GM19324 (cell line): ENCODE data around the gene AP5B1.

ENCODE experiments used
- ATAC-seq: cut with Tn5 transposase; IDR thresholded peaks from one replicate; pipeline ENCODE4 v1.9.1; 2021; ENCODE audit warnings: mild to moderate bottlenecking, moderate library complexity; ENCODE audit not compliant: unreplicated experiment, low FRiP score

Gene AP5B1

GRCh38 chr11:65801153-65801987 is 20.6 kb upstream of the AP5B1 start:
- no peak for ATAC-seq

- no peak for ATAC-seq
These were observed 18.1 kb upstream of the AP5B1 start for GRCh38 chr11:65798882-65799281.

GRCh38 chr11:65797711-65798110 is 16.9 kb upstream of the AP5B1 start:
- no peak for ATAC-seq

DNA sequence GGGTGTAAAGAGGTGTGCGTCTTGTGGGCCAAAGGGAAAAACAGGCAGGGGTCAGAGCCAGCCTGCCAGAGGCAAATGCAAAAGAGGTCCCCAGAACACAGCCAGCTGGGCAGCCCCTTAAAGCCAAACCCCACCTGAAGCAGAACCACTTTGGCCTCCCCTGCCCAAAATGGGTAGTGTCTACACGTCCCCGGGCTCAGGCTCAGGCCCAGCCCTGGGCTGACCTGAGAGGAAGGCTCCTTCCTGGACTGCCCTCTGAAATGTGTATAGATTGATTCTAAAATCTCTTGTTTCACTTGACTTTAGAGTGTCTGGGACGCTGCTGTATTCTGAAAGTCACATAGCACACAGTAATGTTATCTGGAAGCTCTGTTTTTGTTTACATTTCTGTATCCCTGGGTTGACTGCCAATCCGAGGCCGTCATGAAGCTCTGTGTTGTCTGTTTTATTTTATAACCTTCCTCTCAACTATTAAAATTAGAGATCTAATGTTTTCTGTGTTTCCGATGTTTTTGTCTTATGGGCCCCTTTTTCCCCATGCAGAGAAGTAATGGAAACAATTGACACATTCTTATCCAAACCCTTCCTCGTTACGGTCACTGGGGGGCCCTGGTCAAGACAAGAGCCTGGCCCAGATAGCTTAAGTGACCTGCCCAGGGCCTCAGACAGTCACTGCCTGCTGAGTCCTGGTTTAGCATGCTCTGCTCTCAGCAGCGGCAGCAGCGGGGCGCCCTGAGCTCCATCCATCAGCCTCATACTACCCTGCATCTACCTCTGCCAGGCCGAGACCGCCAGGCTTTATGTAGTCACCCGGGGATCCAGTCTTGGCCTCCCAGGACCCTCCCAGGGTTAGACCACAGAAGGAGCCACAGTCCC is 16.2 kb upstream of the AP5B1 start:
- ATAC-seq = no peak

- ATAC-seq = no peak
These were observed 14.1 kb upstream of the AP5B1 start for GRCh38 chr11:65794570-65795510.

DNA sequence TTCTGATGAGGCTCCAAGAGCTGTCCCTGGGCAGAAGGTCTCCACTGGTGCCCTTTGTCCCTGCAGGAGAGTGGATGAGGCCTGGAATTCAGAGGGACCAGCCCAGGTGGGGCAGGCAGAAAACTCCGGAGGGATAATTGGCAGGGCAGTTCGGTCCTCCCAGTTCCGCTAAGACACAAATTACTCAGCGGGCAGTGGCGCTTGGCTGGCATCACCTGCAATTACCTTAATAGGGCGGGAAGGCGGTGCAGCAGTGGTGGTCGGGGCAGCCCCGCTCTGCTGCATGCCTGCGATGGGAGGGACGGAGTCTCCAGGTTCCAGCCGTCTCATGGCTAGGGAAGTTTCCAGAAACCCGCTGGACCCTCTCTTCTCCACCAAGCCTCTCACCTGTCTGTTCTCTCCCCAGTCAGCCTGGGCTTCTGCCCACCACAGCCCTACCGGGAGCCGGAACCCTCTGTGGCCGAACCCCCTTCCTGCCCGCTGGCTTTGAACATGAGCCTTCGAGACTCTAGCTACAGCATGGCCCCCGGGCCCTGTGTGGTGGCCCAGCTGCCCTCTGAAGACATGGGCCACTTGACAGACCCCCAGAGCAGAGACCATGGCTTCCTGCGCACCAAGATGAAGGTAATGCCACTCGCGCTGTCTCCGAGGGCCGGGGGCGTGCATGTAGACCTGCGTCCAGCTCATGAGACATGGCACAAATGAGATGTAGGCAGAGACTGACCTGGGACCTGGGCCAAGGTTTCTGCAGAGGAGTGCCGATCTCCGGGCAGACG is 13.0 kb upstream of the AP5B1 start:
- ATAC-seq = no peak

GRCh38 chr11:65793144-65793581 is 12.4 kb upstream of the AP5B1 start:
- no peak for ATAC-seq

GRCh38 chr11:65792456-65792855 is 11.7 kb upstream of the AP5B1 start:
- ATAC-seq = no peak

DNA sequence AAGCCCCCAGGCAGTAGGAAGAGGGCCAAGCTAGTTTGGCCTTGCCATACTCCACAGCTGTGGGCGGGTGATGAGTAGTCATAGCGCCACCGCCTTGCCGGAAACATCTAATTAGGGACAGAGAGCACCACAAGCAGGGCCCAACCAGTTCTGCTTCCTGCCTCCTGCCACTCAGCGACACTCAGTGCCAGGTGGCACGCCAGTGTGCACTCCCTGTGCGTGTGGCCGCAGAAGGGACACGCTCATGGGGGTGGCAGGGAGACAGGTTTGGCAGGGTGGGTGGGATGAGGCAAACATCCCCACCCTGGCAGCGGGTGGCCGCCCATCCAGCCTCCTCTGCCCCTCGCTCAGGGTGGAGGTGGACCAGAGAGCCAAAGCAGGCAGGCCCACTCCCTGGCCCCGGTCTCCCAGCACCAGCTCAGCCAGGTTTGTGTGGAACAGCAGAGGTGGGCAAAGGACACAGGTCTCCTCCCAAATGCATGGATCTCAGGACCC is 11.0 kb upstream of the AP5B1 start:
- ATAC-seq = peak; percentile 78

DNA sequence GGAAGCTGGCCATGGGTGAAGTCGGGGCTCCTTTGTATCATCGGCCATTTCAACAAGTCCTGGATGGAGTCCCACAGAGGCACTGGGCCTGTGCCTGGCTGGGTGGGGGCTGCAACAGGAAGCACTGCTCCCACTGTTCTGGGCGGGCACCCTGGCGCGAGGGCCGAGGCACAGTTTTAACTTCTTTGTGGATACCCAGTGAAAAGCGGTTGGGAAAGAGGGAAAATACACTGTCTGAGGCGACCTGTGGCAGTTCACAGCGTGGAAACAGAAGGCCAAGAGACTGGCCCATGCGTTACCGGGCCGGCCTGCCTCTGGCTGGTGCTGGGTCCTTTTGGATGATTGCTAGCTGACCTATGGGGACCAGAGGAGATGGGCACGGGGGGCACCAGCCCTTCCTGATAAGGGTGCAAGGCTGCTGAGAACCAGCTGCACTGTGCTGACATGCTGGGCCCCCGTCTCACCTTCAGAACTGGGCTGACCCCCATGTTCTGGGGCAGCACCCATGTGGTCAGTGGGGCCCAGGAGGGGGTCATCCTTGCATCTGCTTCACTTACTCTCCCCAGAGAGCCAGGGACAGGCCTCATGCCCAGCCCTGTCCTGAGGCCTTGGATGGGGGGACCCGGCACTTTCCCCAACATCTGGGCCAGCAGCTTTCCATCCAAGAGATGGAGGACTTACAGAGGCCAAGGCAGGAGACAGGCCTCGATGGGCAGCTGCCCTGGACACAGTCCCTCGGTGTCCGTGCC is 10.3 kb upstream of the AP5B1 start:
- ATAC-seq = no peak

GRCh38 chr11:65790104-65790901 is 9.5 kb upstream of the AP5B1 start:
- ATAC-seq = no peak

DNA sequence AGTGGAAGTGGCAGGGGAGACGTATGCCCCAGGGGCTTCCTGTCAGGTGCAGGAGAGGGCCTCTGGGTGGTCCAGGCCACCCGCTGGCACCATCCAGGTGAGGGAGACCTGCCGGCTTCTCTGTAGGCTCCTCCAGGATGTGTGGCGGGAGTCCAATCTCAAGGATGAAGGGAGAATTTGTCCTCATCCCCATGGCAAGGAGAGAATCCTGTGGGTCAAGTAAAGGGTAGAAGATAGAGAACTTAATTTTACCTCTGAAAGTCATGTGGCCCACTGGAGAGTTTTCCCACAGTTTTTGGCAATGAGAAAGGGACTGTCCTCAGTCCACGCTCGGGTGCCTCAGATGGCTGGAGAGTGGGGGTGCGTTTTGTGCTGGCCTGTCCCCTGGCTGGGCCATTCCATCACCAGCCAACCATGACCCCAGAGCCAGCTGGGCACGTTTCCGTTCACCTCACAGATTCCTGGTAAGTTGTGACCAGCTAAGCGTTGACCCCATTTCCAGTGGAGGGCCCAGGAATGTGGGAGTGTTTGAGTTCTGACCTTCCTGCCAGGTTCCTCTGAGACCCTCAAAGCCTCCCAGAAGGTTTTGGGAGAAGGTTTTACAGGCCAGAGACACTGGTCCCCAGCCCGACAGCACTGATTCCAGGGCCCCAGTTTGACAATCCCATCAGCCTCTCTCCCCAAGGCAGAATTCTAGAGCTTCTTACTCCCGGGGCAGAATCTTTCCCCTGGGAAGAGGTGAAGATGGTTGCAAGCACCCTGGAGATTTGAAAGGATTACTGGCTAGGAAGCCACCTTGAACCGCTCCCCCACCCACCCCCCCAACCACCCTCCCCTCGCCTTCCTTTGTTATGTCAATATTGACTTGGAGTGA is 8.7 kb upstream of the AP5B1 start:
- ATAC-seq = no peak

DNA sequence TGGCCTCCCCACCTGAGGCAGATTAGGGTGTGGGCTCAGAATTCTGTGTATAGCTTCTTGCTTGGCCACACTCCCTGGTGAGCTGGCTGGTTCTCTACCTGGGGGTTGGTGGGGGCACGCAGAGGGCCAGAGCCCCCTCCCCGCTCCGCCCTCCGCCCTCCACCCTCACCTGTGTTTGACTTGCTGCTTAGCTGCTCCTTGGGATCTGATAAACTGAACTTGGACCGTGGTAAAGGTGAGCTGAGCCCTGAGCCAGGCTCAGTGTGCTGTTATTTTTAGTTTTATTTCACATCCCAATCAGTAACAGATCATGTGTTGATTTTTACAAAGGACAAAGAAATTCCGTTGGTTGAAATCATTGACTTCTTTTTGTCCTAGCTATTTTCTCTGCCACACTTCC is 8.0 kb upstream of the AP5B1 start:
- ATAC-seq = no peak

- no peak for ATAC-seq
These were observed 7.2 kb upstream of the AP5B1 start for GRCh38 chr11:65787649-65788622.

GRCh38 chr11:65786786-65787636 is 6.2 kb upstream of the AP5B1 start, which contains the start of gene OVOL1:
Gene OVOL1 (plus strand): TSS chr11:65787063. CDS start chr11:65787374, 311 bp downstream.
- no peak for ATAC-seq
